ENCODE measurements around the gene TDRD15. TPM values are rescaled to one million over a fixed set of nuclear protein-coding genes. Genes with fewer than 3 reads are reported as not detected.
"Not testable (repeated sequence)": the region's sequence is repeated elsewhere in the genome, so short reads cannot be mapped to it uniquely, and the experiment has no call there.

Gene TDRD15
- total and polyA plus RNA-seq, 2 donors, result 0.05 to 0.07 TPM

GRCh38 chr2:21098294-21098693 lies 25.5 kb upstream of the TDRD15 start:
- H3K27me3 ChIP-seq (ENCODE audit: control insufficient read depth in 2 of 2, insufficient read depth in 1 of 2, low read length in 1 of 2), result no peaks in the 10 kb centered on the region
- DNase-seq (ENCODE audit: low read depth in 6 of 9, low spot score in 9 of 9), result no peak
- no peaks in the 10 kb centered on the region for H3K36me3 ChIP-seq (ENCODE audit: control insufficient read depth in 2 of 2, insufficient read depth in 2 of 2, low read length in 1 of 2)
- no peaks in the 10 kb centered on the region for H3K4me1 ChIP-seq (ENCODE audit: control insufficient read depth in 2 of 2, insufficient read depth in 2 of 2, low read length in 2 of 2)
- H3K9me3 ChIP-seq (ENCODE audit: control insufficient read depth in 2 of 2, insufficient read depth in 1 of 2, low read length in 1 of 2), result no peaks in the 10 kb centered on the region
- H3K27ac ChIP-seq (ENCODE audit: low read depth in 1 of 2, low read length in 1 of 2), result no peak overlapping the region
- no peak overlapping the region for H3K4me3 ChIP-seq (ENCODE audit: low read length in 2 of 2)
- WGBS, result 87% methylated on average over 1 of the region's 1 CpG

- 88% methylated on average over 5 of the region's 5 CpGs for WGBS
- H3K4me3 ChIP-seq (ENCODE audit: low read length in 2 of 2), result no peak overlapping the region
- no peaks in the 10 kb centered on the region for H3K36me3 ChIP-seq (ENCODE audit: control insufficient read depth in 2 of 2, insufficient read depth in 2 of 2, low read length in 1 of 2)
- no peaks in the 10 kb centered on the region for H3K9me3 ChIP-seq (ENCODE audit: control insufficient read depth in 2 of 2, insufficient read depth in 1 of 2, low read length in 1 of 2)
- H3K27ac ChIP-seq (ENCODE audit: low read depth in 1 of 2, low read length in 1 of 2), result no peak overlapping the region
- no peaks in the 10 kb centered on the region for H3K4me1 ChIP-seq (ENCODE audit: control insufficient read depth in 2 of 2, insufficient read depth in 2 of 2, low read length in 2 of 2)
- H3K27me3 ChIP-seq (ENCODE audit: control insufficient read depth in 2 of 2, insufficient read depth in 1 of 2, low read length in 1 of 2), result no peaks in the 10 kb centered on the region
- DNase-seq (ENCODE audit: low read depth in 6 of 9, low spot score in 9 of 9), result no peak
Observed at GRCh38 chr2:21099281-21099907, 24.4 kb upstream of the TDRD15 start.

- not testable (repeated sequence) for H3K4me3 ChIP-seq (ENCODE audit: low read length in 2 of 2); DNase-seq (ENCODE audit: low read depth in 6 of 9, low spot score in 9 of 9)
- WGBS, result 94% methylated on average over 34 of the region's 34 CpGs
Observed at GRCh38 chr2:21101514-21102155, 22.1 kb upstream of the TDRD15 start.

DNA sequence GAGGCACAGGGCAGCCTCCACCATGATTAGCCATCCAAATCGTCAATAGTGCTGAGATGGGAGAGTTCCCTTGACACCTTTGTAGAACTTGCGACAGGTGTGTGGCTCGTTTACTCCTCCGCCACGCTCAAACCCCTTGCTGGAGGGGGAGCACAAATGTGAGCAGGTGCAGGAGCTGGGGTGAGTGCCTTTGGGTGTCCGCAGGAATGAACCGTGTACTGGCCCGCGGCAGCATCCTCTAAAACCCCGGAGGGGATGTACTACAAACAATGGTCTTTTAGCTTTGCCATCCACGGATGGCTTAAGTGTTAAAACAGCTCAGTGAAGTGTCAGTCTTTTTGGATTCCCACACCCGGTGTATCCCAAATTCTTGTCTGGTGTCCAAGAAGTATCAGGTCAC lies 21.4 kb upstream of the TDRD15 start:
- Histone ChIP-seq H3K27ac (ENCODE audit: low read depth in 1 of 2, low read length in 1 of 2) (no peak overlapping the region), H3K27me3 (ENCODE audit: control insufficient read depth in 2 of 2, insufficient read depth in 1 of 2, low read length in 1 of 2) (no peaks in the 10 kb centered on the region), H3K36me3 (ENCODE audit: control insufficient read depth in 2 of 2, insufficient read depth in 2 of 2, low read length in 1 of 2) (no peaks in the 10 kb centered on the region), H3K4me3 (ENCODE audit: low read length in 2 of 2) (no peak overlapping the region), H3K4me1 (ENCODE audit: control insufficient read depth in 2 of 2, insufficient read depth in 2 of 2, low read length in 2 of 2) (no peaks in the 10 kb centered on the region), H3K9me3 (ENCODE audit: control insufficient read depth in 2 of 2, insufficient read depth in 1 of 2, low read length in 1 of 2) (no peaks in the 10 kb centered on the region)
- 95% methylated on average over 12 of the region's 12 CpGs for WGBS
- no peak for DNase-seq (ENCODE audit: low read depth in 6 of 9, low spot score in 9 of 9)

More at GRCh38 chr2:21101514-21102155, 22.1 kb upstream of the TDRD15 start:
- H3K36me3 ChIP-seq (ENCODE audit: control insufficient read depth in 2 of 2, insufficient read depth in 2 of 2, low read length in 1 of 2); H3K27ac ChIP-seq (ENCODE audit: low read depth in 1 of 2, low read length in 1 of 2); H3K4me1 ChIP-seq (ENCODE audit: control insufficient read depth in 2 of 2, insufficient read depth in 2 of 2, low read length in 2 of 2); H3K27me3 ChIP-seq (ENCODE audit: control insufficient read depth in 2 of 2, insufficient read depth in 1 of 2, low read length in 1 of 2); H3K9me3 ChIP-seq (ENCODE audit: control insufficient read depth in 2 of 2, insufficient read depth in 1 of 2, low read length in 1 of 2): not testable (repeated sequence)

DNA sequence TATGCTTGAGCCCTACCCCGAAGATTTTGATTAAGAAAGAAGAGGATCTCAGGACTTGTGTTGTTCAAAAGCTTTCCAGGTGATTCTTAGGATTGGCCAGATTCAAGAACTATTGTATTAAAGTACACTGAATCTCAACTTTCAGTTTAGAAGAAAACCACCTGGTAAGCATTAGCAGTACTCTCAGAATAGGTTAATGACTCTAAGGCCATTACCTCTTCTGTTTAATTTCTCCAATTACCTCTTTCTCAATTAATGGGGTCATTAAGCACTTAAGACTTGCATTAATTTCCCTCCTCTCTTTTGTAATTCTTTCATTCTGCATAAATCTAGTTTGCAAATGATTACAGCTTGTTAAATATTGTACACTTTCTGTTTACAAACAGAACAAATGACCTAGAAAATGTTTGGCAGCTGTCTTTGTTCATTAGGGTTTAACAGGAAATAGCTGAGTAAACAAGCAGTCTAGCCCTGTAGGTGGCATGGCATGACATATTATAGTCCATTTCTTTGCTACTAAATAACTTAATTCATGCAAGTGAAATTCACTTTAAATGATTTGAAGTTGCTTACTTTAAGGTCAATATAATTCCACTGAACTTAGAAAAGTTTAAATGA lies 20.4 kb upstream of the TDRD15 start:
- WGBS, result 79% methylated on average over 1 of the region's 1 CpG
- H3K36me3 ChIP-seq (ENCODE audit: control insufficient read depth in 2 of 2, insufficient read depth in 2 of 2, low read length in 1 of 2), result no peaks in the 10 kb centered on the region
- no peaks in the 10 kb centered on the region for H3K4me1 ChIP-seq (ENCODE audit: control insufficient read depth in 2 of 2, insufficient read depth in 2 of 2, low read length in 2 of 2)
- H3K9me3 ChIP-seq (ENCODE audit: control insufficient read depth in 2 of 2, insufficient read depth in 1 of 2, low read length in 1 of 2), result no peaks in the 10 kb centered on the region
- H3K4me3 ChIP-seq (ENCODE audit: low read length in 2 of 2), result no peak overlapping the region
- no peak overlapping the region for H3K27ac ChIP-seq (ENCODE audit: low read depth in 1 of 2, low read length in 1 of 2)
- DNase-seq (ENCODE audit: low read depth in 6 of 9, low spot score in 9 of 9), result no peak
- H3K27me3 ChIP-seq (ENCODE audit: control insufficient read depth in 2 of 2, insufficient read depth in 1 of 2, low read length in 1 of 2), result no peaks in the 10 kb centered on the region

- no peaks in the 10 kb centered on the region for H3K9me3 ChIP-seq (ENCODE audit: control insufficient read depth in 2 of 2, insufficient read depth in 1 of 2, low read length in 1 of 2)
- WGBS, result 89% methylated on average over 1 of the region's 1 CpG
- H3K27me3 ChIP-seq (ENCODE audit: control insufficient read depth in 2 of 2, insufficient read depth in 1 of 2, low read length in 1 of 2), result no peaks in the 10 kb centered on the region
- H3K4me3 ChIP-seq (ENCODE audit: low read length in 2 of 2), result no peak overlapping the region
- H3K27ac ChIP-seq (ENCODE audit: low read depth in 1 of 2, low read length in 1 of 2), result no peak overlapping the region
- no peak for DNase-seq (ENCODE audit: low read depth in 6 of 9, low spot score in 9 of 9)
- no peaks in the 10 kb centered on the region for H3K4me1 ChIP-seq (ENCODE audit: control insufficient read depth in 2 of 2, insufficient read depth in 2 of 2, low read length in 2 of 2)
- no peaks in the 10 kb centered on the region for H3K36me3 ChIP-seq (ENCODE audit: control insufficient read depth in 2 of 2, insufficient read depth in 2 of 2, low read length in 1 of 2)
Observed at GRCh38 chr2:21104030-21104660, 19.6 kb upstream of the TDRD15 start.

GRCh38 chr2:21111012-21111411 lies 12.8 kb upstream of the TDRD15 start:
- no peak for DNase-seq (ENCODE audit: low read depth in 6 of 9, low spot score in 9 of 9)
- Histone ChIP-seq H3K27me3 (ENCODE audit: control insufficient read depth in 2 of 2, insufficient read depth in 1 of 2, low read length in 1 of 2) (no peaks in the 10 kb centered on the region), H3K27ac (ENCODE audit: low read depth in 1 of 2, low read length in 1 of 2) (no peak overlapping the region), H3K9me3 (ENCODE audit: control insufficient read depth in 2 of 2, insufficient read depth in 1 of 2, low read length in 1 of 2) (no peaks in the 10 kb centered on the region), H3K36me3 (ENCODE audit: control insufficient read depth in 2 of 2, insufficient read depth in 2 of 2, low read length in 1 of 2) (no peaks in the 10 kb centered on the region), H3K4me3 (ENCODE audit: low read length in 2 of 2) (no peak overlapping the region), H3K4me1 (ENCODE audit: control insufficient read depth in 2 of 2, insufficient read depth in 2 of 2, low read length in 2 of 2) (no peaks in the 10 kb centered on the region)
- WGBS, result 96% methylated on average over 1 of the region's 1 CpG

DNA sequence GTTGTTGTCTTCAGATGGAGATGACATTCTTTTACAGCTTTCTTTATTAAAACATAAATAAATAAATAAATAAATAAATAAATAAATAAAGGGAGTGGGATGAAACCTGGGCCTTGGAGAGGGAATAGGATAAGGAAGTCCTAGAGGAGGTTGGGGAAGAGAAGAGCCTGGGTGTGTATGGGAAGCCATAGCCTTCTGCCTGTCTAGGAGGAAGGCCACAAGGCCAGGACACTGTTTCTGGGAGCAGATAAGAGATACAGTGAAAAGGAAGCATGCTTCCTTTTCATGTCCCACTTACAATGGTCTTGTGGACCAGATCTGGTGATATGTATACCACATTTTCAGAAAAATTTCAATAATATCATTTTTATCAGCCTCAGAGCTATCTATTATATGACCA lies 6.1 kb upstream of the TDRD15 start:
- no peaks in the 10 kb centered on the region for H3K4me1 ChIP-seq (ENCODE audit: control insufficient read depth in 2 of 2, insufficient read depth in 2 of 2, low read length in 2 of 2)
- H3K27ac ChIP-seq (ENCODE audit: low read depth in 1 of 2, low read length in 1 of 2), result no peak overlapping the region
- no peak for DNase-seq (ENCODE audit: low read depth in 6 of 9, low spot score in 9 of 9)
- no peak overlapping the region for H3K4me3 ChIP-seq (ENCODE audit: low read length in 2 of 2)
- H3K36me3 ChIP-seq (ENCODE audit: control insufficient read depth in 2 of 2, insufficient read depth in 2 of 2, low read length in 1 of 2), result no peaks in the 10 kb centered on the region
- no peaks in the 10 kb centered on the region for H3K27me3 ChIP-seq (ENCODE audit: control insufficient read depth in 2 of 2, insufficient read depth in 1 of 2, low read length in 1 of 2)
- H3K9me3 ChIP-seq (ENCODE audit: control insufficient read depth in 2 of 2, insufficient read depth in 1 of 2, low read length in 1 of 2), result no peaks in the 10 kb centered on the region

DNA sequence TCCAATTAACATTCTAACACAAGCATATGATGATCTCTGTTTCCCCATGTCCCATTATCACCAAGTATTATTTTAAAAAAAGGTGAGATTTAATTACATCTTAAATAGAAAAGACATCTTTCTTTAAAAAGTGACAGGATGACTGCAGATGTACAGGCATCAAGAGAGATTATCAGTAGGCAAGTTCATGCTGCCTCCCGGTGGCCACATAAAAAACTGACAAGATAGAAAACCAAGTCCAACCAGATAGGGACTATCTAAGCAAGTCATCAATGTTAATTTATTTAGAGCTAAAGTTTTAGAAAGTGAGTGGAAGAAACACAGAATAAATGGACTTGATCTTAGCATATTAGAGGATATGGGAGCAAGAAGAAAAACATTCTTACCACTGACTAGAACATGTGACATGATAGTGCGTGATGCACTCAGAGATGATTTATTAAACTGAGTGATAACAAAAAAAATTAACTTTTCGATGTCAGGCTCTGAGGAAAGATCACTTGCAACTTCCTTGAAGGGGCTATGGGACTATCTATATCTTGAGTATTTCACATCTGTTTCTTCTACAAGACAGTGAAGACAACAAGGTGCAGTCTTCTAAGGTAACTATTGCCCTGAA lies 5.4 kb upstream of the TDRD15 start:
- no peaks in the 10 kb centered on the region for H3K27me3 ChIP-seq (ENCODE audit: control insufficient read depth in 2 of 2, insufficient read depth in 1 of 2, low read length in 1 of 2)
- WGBS, result 71% methylated on average over 3 of the region's 3 CpGs
- H3K4me3 ChIP-seq (ENCODE audit: low read length in 2 of 2), result no peak overlapping the region
- H3K36me3 ChIP-seq (ENCODE audit: control insufficient read depth in 2 of 2, insufficient read depth in 2 of 2, low read length in 1 of 2), result no peaks in the 10 kb centered on the region
- H3K9me3 ChIP-seq (ENCODE audit: control insufficient read depth in 2 of 2, insufficient read depth in 1 of 2, low read length in 1 of 2), result no peaks in the 10 kb centered on the region
- H3K27ac ChIP-seq (ENCODE audit: low read depth in 1 of 2, low read length in 1 of 2), result no peak overlapping the region
- peak in 1 of 9 donors; percentile 8 for DNase-seq (ENCODE audit: low read depth in 6 of 9, low spot score in 9 of 9)
- H3K4me1 ChIP-seq (ENCODE audit: control insufficient read depth in 2 of 2, insufficient read depth in 2 of 2, low read length in 2 of 2), result no peaks in the 10 kb centered on the region

Data from thymus (tissue), 11 donors.